DMS53 (cell line): ENCODE measurements around the gene TCF15.
A peak's percentile ranks its signal among the peaks of the same experiment; 100 is the strongest.
"Not testable (repeated sequence)": the region's sequence is repeated elsewhere in the genome, so short reads cannot be mapped to it uniquely, and the experiment has no call there.

ENCODE experiments used
- DNase-seq: peaks from one replicate; lab custom pipeline; 2025; lab: John Stamatoyannopoulos, UW

TCF15 gene

DNA sequence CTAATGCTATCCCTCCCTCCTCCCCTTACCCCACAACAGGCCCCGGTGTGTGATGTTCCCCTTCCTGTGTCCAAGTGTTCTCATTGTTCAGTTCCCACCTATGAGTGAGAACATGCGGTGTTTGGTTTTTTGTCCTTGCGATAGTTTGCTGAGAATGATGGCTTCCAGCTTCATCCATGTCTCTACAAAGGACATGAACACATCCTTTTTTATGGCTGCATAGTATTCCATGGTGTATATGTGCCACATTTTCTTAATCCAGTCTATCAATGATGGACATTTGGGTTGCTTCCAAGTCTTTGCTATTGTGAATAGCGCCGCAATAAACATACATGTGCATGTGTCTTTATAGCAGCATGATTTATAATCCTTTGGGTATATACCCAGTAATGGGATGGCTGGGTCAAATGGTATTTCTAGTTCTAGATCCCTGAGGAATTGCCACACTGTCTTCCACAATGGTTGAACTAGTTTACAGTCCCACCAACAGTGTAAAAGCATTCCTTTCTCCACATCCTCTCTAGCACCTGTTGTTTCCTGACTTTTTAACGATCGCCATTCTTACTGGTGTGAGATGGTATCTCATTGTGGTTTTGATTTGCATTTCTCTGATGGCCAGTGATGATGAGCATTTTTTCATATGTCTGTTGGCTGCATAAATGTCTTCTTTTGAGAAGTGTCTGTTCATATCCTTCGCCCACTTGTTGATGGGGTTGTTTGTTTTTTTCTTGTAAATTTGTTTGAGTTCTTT is 31.0 kb downstream of the TCF15 start:
- DNase-seq = not testable (repeated sequence)

DNA sequence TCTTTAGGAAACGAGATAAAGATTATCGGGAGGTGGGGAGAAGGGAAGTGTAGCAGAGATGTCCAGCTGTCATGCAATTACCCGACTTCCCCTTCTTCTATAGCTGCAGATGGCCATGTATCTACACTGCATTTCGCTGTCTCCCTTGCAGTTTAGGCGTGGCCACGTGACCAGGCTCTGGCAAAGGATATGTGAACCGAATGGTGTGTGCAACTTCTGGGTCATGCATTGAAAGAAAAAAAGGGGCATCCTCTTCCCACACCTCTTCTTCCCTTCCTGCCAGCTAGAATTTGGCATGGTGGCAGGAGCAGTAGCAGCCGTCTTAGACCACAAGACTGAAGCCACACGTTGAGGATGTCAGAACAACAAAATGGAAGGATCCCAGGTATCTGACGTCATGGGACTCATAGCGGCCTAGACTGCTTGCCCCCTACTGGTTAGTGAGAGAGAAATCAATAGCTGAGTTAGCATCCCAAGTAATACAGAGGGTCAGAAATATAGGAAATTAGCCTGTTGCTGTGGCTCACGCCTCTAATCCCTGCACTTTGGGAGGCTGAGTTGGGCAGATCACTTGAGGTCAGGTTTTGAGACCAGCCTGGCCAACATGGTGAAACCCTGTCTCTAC is 32.8 kb downstream of the TCF15 start:
- peak; percentile 23 for DNase-seq

DNA sequence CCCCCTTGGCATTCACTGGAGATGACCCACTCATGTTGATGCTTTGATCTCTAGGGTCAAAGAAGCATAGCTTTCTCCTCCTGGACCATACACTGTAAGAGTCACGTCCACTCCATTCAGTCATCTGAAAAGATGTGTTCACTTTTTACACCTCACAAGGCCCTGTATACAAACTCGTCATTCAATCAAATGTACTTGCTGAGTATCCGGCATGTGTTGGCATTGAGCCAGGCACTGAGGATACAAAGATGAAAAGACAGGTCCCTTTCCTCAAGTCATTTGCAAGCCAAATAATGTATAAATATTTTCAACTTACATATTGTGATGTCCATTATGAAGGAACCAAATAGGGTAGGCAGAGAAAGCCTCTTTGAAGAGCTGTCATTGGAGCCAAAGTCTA is 34.0 kb downstream of the TCF15 start:
- no peak for DNase-seq

DNA sequence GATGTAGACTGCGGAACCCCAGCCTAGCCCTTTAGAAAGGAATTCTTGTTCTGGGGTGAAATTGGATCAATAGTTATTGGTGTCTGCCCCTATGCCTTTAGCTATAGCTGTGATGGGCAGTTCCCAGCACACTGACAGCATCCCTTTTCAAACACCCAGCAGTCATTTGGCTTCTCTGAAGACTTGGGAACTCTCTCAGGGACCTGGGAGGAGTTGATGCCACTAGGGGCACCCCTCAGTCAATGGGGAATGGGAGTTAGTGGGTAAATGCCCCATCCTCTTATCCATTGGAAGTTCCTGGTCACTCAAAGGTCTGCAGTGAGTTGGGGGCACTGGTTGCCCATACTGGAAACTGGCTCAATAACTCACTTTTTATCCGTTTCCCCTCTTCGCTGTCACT is 34.9 kb downstream of the TCF15 start:
- no peak for DNase-seq

DNA sequence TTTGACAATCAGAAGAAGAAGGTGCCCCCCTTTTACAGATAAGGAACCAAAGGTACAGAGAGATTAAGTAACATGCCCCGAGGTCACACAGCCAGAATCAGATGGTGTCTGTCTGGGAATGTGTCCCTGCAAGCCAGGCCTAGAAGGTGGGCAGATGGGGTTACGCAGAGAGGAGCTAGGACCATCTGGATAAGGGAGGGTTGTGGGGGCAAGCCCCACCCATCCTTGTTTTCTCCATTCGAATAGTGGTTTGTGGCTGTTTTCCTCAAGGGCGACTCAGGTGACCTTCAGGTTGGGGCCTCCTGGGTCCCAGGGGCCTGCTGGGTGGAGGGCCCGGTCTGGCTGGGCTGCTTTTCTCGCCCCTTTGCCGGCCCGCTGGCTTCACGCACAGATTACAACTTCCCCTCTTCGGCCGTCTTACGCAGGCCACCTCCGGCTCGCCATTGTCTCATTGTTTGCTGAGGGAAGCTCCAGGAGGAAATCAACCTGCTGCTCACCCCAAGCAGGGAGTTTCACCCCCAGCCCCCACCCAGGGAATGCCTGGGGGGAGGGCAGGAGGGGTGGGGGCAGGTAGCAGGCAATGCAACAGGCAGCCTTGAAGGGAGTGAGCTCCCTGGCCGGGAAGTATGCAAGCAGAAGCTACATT is 35.7 kb downstream of the TCF15 start:
- DNase-seq = peak; percentile 22

DNA sequence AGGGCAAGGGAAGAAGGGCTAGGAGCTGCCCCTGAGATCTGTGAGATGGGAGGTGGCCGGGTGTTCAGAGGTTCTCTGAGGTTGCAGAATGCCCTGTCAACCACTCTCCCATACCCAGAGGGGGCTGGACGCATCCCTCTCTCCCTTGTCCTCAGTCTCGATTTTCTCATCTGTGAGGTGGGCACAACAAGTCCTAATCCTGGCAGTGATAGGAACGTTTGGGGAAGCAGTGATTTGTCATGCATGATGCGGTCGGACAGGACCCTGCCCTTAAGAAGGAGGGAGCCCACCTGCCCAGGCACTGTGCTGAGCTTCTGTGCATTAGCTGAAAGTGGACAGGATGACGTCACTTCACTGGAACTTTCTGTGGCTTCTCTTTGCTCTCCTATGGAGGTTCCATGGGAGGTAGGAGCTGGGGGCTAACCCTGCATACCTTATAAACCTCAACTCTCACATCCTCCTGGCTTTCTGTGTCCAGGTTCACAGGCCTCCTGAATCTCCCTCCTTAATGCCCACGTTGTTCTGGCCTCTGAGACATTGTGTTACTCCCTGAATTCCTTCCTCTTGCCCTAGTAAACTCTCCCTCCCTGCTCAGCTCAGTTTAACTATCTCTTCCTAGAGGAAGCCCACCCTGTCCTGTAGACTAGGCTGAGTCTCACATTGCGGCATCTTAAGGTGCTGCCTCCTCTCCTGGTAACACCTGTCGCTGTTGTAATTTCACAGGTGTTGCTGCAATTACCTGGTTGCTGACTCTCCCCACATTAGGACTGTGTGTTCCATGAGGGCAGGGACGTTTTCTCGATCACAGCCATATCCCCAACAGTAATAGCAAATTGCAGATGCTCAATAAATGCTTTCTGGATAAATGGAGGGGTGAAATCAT is 36.5 kb downstream of the TCF15 start:
- no peak for DNase-seq

DNA sequence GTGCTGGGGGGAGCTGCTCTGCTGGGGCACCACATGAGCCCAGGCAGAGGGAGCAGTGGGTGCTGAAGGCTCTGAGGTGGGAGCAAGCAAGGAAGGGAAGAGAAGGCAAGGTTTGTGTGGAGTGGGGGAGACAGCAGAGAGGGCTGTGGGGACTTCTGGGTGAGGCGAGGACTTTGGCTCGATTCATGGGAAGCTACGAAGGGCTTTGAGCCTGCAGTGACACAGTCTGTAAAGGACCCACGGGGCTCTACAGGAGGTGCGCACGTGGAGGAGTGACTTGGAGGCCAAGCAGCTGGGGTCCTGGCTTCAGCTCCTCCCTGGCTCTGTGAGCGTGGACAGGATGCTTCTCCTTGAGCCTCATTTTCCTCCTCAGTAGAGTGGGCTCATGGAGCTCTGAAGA is 37.4 kb downstream of the TCF15 start:
- DNase-seq = no peak

DNA sequence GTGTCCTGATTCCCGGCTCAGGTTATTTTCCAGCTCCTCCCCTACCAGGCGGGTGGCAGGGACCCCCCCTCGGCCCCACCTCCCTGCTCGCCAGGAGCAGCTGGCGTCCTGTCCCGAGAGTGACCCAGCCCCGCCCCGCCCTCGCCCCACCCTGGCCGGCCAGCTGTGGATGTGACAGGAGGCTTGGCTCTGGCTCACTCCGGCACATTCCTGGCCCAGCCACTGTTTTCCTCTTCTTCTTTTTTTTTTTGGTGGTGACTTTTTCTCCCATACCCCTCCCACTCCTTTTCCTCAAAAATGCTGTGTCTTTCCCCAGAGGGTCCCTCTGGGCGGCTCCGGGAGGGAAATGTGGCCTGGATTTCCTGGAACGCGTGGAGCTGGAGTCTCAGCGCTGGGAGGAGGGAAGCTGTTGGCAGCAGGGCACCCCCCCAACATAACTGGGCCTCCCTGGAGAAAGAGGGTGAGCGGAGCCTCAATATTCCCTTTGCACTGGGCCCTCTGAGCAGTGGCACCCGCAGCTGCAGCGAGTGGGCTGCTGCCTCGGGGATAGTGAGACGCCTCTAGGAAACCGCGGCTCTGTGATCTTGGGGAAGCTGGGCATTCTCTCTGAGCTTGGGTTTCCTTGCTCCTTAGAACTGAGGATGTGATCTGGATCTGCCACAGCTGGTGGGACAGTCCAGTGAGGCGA is 38.2 kb downstream of the TCF15 start:
- peak; percentile 46 for DNase-seq

DNA sequence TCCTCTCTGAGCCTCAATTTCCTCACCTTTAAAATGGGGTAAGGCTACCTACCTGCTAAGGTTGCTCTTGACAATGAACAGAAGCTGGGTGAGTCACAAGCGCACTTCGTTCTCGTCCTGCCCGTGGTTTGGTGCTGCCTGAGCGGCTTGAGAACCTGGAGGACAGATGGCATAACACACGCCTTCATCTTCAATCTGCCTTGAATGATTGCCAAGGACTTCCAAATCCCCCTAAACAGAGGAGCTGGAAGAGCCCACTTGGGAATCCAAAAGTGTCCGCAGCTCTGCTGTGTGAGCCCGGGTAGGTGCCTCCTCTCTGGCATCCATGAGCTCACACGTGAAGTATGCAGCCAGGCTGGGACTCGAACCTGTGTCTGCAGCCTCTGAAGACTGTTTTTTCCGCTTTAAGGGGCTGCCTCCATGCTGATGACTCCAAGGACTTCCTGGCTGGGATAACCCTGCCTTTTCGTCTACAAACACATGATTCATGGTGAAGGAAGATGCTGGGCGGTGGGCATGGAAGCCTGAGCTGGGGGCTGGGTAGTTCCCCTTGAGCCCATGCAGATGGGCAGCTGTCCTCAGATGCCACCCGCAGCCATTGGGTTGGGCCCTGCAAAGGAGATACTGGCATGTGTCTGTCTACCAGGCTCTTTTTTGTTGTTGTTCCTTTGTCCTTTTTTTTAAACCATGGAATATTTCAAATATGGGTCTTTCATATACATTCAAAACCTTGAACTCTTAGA is 41.3 kb downstream of the TCF15 start:
- DNase-seq = no peak

DNA sequence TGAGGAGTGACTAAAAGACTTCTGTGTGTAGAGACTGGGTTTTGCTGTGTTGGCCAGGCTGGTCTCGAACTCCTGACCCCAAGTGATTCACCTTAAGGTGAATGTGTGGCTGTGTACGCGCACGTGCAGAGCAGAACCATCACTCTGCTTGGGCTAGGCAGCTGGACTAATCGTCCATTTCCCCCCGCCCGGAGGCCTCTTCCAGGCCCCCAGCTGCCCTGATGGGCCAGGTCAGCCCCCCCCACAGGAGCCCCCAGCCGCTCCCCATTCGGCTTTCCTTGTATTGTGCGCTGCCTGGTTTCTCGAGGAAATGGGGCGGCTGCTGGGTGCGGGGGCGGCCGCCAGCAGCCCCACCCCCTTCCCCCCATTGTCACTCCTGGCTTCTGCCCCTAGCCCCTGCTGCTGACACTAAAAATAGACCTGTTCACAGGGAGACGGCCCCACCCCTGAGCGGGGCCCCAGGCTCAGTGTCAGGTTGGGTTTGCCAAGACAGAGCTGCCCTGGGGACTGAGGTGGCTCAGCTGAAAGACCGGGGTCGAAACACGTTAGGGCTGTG is 41.9 kb downstream of the TCF15 start:
- no peak for DNase-seq

DNA sequence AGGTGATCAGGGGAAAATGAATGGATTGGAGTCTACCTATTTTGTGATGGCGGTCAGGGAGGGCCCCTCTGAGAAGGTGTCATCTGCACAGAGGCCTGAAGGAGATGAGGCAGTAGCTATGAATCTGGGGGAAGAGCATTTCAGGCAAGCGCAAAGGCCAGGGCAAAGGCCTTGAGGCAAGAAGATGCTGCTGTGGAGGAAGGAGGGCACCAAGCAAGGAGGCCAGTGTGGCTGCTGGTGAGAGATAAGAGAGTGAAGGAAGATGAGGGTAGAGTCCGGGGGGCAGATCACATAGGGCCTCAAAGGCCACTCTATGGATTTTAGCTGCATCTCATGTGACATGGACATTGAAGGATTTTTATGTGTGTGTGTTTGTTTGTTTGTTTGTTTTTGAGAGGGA is 45.9 kb downstream of the TCF15 start:
- no peak for DNase-seq

DNA sequence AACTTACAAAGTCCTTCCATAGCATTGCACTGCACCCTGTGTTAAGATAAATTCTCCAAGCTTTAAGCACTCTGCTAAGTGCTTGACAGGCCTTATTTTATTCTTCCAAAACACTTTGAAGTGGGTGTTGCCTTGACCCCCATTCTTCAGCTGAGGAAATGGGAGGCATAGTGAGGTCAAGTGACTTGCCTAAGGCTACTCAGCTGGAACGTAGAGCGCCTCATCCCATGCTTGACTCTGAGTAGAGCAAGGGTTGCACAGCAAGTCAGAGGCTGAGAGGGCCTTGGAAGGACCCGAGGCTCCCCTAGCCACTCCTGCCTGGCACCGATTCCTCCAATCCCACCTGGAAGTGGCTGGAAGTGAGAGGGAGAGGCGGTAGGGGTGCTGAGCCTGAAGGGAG is 46.9 kb downstream of the TCF15 start:
- no peak for DNase-seq

DNA sequence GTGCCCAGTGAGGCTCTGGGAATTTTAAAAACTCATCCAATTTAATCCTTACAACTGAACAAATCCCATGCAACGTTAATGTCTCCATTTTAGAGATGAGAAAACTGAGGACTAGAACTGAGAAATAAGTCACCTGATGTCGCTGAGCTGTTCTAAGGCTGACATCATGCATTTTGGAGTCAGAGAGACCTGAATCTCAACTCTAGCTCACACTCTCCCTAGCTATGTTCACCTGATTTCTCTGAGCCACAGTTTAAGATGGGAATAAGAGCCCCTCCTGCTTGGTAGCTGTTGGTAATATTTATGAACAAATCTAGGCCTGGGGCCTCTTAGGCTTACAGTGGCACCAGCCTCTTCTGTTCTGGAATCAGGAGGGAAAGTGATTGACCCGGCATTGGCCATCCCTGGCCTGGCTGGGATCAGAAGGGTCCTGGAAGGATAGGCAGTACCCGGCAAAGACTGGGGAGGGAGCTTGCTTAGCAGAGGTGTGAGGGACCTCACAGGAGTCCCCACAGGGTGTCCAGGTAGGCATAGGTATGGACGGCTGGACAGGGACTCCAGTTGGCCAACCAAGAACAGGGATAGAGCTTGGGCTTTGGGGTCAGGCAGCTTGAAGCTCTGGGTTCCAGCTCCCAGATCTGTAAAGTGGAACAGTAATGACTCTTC is 47.7 kb downstream of the TCF15 start:
- DNase-seq = no peak

DNA sequence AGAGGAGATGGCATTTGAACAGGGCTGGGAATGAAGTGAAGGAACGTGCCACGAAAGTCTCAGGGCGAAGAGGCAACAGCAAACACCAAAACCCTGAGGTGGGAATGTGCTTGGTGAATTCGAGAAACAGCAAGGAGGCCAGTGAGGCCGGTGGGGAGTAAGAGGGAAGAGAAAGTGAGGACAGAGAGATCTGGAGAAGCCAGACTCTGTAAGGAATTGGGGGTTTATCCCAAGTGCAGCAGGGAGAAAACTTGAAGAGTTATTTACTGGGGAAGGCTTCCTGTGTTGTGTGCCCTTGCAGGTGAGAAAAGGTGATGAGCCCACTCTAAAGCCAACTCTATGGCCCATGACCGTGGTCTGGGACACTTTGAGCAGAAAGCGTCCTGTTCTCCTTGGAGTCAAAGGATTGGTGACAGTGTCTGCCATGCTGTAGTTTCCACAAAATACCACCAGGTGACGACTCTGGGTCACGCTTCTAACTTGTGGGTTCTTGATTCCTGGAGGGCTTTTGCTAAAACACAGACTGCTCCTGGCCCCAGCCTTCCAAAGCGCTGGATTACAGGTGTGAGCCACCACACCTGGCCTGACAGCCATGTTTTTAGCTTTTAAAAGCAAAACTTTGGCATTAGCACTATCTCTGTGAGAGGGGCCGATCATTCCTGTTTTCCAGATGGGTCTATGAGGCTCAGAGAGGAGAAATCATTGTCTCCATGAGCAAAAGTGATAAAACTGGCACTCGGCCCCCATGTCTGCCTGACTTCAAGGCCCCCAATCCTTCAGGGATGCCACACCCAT is 48.5 kb downstream of the TCF15 start:
- peak; percentile 84 for DNase-seq

DNA sequence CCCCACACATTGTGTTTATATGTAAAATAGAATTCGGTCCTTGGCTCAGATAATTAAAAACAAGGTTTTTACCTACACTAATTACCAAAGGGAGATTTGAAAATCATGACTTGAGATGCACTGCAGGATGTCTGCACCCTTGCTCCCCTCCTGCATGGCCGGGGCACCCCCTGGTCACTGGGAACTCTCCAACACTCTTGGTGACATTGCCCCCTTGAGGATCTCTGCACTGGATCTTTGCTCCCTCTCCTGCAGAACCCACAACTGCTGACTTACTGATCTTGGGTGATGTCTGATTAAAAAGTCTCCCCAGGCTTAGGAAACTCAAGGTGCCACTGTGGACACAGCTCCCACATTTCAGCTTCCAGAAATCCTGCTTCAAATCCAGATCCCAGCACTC is 49.4 kb downstream of the TCF15 start:
- no peak for DNase-seq

DNA sequence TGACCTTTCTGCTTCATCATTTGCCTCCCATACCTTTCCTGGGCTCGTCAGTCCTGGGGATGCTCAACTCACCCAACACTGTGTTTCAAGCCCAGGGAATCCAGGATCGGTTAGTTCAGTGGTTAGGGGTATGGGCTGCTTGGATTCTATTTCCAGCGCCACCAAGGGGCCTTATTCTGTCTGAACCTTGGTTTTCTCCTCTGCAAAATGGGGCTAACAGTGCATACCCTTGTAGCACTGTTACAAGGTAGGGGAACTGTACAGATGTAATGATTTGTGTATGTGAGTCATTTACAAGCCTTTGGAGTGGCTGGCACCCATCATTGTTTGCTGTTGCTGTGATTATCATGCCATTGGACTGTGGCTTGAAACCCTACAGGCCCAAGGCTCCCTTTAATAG is 52.0 kb downstream of the TCF15 start:
- no peak for DNase-seq

DNA sequence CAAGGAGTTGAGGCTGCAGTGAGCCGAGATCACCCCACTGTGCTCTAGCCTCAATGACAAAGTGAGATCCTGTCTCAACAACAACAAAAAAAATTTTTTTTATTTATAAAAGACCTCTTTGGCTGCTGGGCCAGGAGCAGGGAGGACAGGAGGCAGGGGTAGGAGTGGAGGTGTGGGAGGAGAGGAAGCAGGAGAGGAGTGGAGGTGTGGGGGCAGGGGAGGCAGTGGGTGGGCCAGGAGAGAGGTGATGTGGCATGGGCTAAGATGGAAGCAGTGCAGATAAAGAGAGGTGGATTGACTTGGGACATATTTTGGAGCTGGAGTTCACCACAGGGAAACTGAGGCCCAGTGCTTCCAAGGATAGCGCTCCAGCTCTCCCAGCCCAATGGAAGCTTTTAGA is 53.1 kb downstream of the TCF15 start:
- no peak for DNase-seq

DNA sequence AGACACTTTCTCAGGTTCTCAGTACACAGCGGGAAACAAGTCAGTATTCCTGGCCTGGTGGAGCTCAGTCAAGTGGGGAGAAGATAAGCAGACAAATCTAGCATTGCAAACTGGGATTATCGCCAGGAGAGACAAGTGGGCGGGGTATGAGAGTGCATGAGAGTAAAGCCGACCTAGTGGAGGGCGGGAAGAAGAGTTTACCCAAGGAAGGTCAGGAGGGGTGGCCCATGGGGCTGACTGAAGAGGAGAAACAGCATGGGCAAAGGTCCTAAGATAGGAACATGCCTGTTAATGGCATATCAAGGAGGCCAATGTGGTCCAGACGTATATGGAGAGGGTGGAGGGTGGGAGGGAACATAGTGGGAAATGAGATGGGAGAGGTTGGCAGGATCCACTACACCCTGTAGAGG is 54.1 kb downstream of the TCF15 start:
- peak; percentile 43 for DNase-seq
